NCI-H2171 (cell line): ENCODE results near the gene GAS2.

Source experiments
- DNase-seq: peaks from one replicate; lab custom pipeline; 2025; lab: John Stamatoyannopoulos, UW

The GAS2 gene

DNA sequence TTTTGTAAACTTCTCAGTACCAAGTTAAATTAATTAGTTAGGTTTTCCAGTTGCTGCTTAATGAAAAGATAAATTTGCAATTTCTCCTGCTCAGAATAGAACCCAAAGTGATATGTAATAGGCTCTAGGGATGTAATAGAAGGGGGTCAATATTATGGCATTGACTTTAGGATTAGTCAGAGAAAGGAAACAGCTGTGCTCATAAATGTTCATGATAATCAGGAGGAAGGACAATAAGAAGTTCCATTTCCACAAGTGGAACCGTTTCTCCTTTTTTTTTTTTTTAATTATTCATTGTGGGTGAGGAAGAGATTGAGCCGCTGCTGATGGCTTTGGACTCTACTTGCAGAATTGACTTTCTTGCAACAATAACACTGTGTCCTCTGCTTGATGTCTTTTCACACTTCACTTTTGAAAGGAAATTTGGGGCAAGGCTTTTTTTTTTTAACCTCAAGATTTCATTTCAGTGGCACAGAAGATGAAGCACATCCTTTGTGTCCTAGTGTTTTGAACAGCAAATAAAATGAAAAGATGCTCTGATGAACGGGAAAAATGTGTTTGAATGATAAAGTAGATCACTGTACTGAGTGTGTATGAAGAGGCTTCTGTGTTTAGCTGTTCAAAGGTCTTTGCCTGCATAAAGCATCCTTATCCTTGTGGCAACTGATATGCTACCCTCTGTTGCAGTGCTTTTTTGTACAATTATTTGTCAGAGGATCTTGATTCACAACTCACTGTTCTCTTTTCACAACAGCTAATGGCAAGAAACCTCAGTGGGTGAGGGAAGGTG, 62.4 kb downstream of the GAS2 start:
- DNase-seq: no peak

GRCh38 chr11:22730319-22730718, 63.9 kb downstream of the GAS2 start:
- DNase-seq: no peak

DNA sequence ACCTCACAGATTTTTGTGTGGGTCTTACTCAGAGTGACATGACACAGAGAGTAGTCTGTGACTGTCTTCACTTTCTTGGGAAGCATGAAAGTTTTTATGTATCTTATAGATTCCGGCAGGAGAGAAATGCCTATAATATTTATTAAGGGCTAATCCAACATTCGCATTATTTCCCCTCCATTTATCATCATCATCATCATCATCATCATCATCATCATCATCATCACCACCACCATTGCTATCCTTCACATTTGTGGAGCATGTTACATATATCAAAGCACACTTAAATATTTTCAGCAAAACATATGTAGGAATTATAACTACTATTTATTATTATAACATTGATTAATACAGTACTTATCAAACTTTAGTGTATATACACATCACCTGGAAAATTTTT, 66.2 kb downstream of the GAS2 start:
- DNase-seq: no peak

- DNase-seq: peak; percentile 81
These were observed 67.3 kb downstream of the GAS2 start for GRCh38 chr11:22733475-22734248.

GRCh38 chr11:22734628-22735345, 68.4 kb downstream of the GAS2 start:
- no peak for DNase-seq

GRCh38 chr11:22742157-22742613, 75.8 kb downstream of the GAS2 start:
- no peak for DNase-seq

DNA sequence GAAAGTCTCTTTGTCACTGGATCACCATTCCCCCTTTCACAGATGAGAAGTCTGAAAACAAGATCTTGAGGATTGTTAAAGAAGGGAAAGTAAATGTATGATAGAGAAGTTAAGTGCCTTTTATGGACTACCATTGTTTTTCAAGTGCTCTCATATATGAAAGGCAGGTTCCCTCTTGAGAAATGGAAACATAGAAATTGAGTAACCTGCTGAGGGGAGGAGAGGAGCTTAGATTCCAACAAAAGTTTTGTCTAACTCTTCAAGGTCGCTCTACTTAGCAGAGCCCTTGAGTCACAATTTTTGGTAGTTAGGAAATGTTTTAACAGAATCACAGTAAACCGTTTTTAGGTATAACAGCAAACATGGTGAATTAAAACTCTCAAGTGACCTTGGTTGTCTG, 83.1 kb downstream of the GAS2 start:
- DNase-seq: no peak

DNA sequence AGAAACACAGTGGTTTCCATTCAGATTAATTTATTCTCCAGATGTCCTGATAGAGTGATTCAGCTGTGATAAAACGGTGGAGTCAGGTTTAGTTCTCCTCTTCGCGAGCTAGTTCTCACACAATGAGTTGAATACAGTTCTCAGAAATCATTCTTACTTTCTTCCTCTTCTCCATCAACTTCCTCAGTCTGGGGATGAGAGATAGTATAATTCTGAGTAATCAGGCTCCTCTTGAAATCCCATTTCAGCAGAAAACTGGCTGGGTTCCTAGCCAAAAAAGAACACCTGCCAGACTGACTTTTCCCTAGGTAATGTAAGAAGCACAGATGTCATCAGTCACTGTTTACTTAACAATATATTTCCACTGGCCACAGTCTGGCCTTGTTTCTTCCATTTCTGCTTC, 86.5 kb downstream of the GAS2 start:
- DNase-seq: peak; percentile 78

- DNase-seq: peak; percentile 43
These were observed 87.0 kb downstream of the GAS2 start for GRCh38 chr11:22753416-22753815.

- DNase-seq: no peak
These were observed 94.7 kb downstream of the GAS2 start for GRCh38 chr11:22761066-22761465.

GRCh38 chr11:22763166-22763565, 96.8 kb downstream of the GAS2 start:
- no peak for DNase-seq

GRCh38 chr11:22764735-22765134, 98.3 kb downstream of the GAS2 start:
- DNase-seq: no peak

- no peak for DNase-seq
These were observed 101.9 kb downstream of the GAS2 start for GRCh38 chr11:22768281-22768680.

- DNase-seq: no peak
These were observed 102.7 kb downstream of the GAS2 start for GRCh38 chr11:22769081-22769480.

GRCh38 chr11:22774716-22775115, 108.3 kb downstream of the GAS2 start:
- DNase-seq: no peak

DNA sequence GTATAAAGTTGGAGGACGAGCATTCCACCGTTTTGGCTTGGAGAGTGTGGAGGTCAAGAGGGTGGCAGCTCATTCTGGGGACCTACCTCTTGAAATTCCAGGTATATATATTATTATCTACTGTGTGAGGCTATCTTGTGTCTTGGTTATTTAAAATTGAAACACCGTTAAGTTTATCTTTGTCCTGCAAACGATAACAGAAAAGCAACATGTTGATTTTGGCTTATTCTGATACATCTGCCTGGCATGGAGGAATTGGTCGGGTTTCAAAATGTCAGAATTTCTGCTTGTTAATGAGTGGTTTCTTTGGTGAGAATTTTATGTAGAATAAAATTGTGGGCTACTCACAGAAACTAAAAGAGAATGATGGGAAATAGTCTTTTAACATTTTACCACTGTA, 108.8 kb downstream of the GAS2 start:
- DNase-seq: no peak

DNA sequence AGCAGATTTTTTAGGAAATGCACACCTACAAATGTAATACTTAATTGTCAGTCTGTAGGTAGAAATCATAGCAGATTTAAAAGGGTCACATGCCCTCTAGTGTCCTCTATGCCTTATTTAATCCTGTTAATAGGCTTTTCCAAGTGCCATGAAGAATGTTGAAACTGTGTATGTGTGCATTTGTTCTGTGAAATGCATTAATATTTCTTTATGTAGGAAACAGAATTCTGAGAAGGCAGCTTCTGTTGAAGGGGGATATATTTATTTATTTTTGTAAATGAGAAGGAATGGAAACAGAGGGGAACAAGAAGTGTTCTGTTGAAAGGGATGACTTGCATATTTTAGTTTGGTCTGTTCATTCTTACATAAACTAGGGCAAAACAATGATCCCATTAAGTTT, 112.2 kb downstream of the GAS2 start:
- peak; percentile 19 for DNase-seq

DNA sequence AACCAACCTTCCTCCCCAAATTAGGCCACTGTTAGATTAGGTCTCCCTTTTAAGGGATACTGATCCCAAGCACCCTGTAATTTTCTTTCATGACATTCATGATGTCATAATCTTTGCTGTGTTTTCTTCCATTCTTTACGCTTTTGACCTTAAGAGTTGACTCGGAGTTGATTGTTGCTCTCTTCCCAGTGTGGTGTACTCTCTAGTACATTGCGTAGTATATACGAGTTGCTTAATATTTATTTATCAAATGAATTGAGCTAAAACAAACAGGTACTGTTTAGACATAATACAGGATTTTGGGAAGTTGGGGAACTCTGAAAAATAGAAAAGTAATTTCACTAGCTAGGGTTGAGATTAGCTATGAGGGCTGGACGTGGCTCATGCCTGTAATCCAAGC, 113.4 kb downstream of the GAS2 start:
- no peak for DNase-seq

GRCh38 chr11:22780952-22781593, 114.7 kb downstream of the GAS2 start:
- no peak for DNase-seq

DNA sequence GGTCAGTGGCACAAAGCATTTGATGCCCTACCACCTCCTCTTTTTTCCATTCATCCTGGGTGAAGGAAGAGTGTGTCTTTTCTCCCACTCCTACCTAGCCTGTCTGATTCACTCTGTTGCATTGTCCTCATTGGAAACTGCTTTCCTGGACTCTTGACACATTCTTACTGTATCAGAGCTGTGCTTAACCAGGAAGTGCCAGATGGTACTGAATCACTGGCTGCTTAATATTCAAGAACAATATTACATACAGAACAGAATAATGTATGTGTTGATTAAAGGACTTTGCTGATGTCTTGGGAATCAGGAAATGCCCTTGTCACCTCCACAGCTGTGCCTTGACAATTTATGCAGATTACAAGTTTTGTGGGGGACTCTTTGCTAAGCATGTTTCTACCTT, 118.8 kb downstream of the GAS2 start:
- peak; percentile 42 for DNase-seq

DNA sequence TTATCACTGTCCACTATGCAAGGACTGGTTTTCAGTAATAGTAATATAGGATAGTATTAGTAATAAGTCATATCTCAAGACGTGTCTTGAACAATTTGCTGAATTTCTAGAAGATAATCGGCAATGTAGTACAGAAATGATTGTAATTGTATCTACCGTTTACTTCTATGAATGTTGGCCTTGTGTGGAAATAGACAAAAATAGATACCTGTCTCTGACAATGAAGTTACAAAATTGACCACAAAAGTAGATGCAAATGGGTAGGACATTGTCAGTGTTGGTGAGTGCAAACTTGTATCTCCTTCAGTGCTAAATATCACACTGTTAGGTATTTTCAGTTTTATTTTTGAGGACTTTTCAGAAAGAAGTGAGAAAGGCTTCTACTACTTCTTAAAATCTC, 120.1 kb downstream of the GAS2 start:
- DNase-seq: no peak

DNA sequence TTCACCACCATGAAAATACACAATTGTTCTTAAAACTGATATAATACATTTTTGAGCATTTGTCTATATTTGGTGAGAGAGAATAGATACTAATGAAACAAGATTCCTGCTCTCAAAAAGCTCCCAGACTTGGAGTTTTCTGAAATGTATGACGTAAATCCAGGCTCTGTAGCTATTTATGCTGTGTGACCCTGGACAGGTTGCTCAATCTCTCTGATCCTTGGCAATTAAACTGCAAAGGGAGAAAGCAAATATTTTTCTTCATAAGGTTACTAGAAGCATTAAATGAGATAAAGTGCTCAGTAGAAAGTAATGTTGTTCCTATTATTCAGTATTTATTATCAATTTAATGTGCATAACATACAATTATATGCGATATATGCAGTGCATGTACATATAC, 120.6 kb downstream of the GAS2 start:
- DNase-seq: no peak
